A375 (cell line): ENCODE results near the gene CEP126. TPM values are rescaled to one million over a fixed set of nuclear protein-coding genes. Genes with fewer than 3 reads are reported as not detected.

Experiments
- total RNA-seq: library from RNA; depleted of rRNA; stranded (reverse); fragments of >200 nt; shearing (Covaris generic); gene quantifications from 2 replicates; pipeline ENCODE4 v1.2.3, GENCODE V29; 2014; rRNA removed

Gene CEP126
- 0.90 and 1.4 TPM in 2 replicates for total RNA-seq

GRCh38 chr11:101914738-101915426, at the start of gene CEP126:
Gene CEP126 (plus strand): TSS chr11:101915010. CDS start chr11:101915285, 275 bp downstream.

GRCh38 chr11:101916422-101916821, 1.6 kb downstream of the CEP126 start, which contains the start of gene ANGPTL5:
Gene ANGPTL5 (minus strand): TSS chr11:101916522. CDS start chr11:101907909, 8,613 bp downstream.

GRCh38 chr11:102047305-102047924, 132.6 kb downstream of the CEP126 start, which contains the start of gene CFAP300:
Gene CFAP300 (plus strand): TSS chr11:102047437. CDS start chr11:102047471, 34 bp downstream.

Other genes starting within 250 kb of the CEP126 start
- gene ANGPTL5, start 1.5 kb downstream of the CEP126 start, total RNA-seq = not detected in 2 replicates
- gene CFAP300, start 132.4 kb downstream of the CEP126 start, total RNA-seq = 1.4 and 4.1 TPM in 2 replicates
- gene YAP1, start 195.4 kb downstream of the CEP126 start, total RNA-seq = 78.1 and 87.2 TPM in 2 replicates